ENCODE measurements around the gene UNC13D.

Gene UNC13D

DNA sequence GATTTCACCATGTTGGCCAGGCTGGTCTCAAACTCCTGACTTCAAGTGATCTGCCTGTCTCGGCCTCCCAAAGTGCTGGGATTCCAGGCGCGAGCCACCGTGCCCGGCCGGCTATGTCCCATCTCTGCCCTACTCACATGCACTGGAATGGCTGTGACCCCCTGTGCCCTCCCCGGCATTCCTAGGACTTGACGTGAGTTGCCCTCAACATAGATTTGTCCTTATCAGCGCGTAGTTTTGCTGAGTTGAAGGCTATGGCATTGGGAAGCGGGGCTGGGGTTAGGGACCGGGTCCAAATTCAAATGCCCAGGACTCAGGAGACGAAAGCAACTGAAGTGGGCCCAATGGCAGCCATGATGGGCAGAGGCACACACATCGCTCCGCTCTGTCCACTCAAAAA lies 5.8 kb downstream of the UNC13D start:
- no peak for DNase-seq (ENCODE audit: low read depth)
- H3K4me3 ChIP-seq (ENCODE audit: low read depth, low read length): no peak overlapping the region

DNA sequence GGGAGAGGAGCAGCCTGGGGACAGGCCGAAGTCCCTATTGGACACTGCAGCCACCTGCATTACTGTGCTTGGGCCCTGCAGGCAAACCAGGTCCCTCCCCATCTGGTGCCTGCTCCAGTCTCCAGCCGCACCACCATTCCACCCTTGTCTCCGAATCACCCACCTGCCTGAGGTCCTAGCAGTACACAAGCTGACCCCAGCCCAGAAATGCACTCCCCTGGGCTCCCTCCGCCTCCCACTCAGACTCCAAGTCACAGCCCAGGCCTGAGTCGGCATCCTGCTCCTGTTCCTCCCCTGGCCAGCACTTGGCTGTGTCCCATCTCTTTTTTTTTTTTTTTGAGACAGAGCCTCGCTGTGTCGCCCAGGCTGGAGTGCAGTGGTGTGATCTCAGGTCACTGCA lies 6.3 kb downstream of the UNC13D start:
- DNase-seq (ENCODE audit: low read depth): no peak
- H3K4me3 ChIP-seq (ENCODE audit: low read depth, low read length): no peak overlapping the region

GRCh38 chr17:75836605-75837004 lies 7.6 kb downstream of the UNC13D start:
- H3K4me3 ChIP-seq (ENCODE audit: low read depth, low read length): no peak overlapping the region
- DNase-seq (ENCODE audit: low read depth): no peak

DNA sequence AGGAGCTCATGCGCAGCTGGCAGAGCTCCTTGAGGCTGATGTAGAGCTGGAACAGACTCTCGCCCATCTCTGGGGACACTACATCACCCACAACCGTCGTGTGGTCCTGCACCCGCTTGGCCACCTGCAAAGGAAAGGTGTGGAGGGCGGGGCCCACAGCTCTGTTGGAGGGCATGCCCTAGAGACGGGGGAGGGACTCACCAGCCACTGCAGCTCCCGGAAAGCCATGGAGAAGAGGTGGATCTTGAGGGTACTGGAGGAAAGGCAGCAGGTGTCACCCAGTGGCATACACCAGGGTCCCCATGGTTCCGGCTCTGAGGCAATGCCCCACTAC lies 8.6 kb downstream of the UNC13D start:
- no peak overlapping the region for H3K4me3 ChIP-seq (ENCODE audit: low read depth, low read length)
- DNase-seq (ENCODE audit: low read depth): no peak

GRCh38 chr17:75834928-75835653 lies 9.1 kb downstream of the UNC13D start:
- H3K4me3 ChIP-seq (ENCODE audit: low read depth, low read length): no peak overlapping the region
- no peak for DNase-seq (ENCODE audit: low read depth)

DNA sequence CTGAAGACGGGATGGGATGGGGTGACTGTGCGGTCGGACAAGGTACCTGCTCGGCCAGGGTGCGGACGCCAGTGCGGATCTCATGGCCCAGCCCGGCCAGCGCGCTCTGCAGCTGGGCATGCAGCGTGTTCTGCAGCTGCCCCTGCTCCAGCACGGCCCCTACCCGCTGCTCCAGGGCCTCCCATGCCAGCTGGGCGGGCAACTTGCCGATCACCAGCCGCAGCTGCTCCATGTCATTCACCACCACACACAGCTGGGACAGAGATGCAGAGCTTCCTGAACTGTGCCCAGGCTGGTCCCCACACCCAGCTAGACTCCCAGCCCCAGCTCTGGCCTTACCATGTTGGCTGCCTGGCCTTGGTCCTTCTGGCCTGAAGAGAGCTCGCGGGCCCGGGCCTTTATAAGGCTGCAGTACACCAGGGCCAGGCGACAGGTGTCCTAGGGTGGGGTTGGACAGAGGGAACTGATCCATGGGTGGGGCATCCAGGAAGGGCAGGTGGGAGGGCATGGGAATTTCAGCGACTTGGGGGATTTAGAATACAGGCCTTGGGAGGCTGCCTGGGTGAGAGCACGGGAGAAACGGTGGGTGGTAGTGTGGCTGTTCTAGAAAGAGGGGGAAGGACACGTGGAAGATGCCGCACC lies 9.8 kb downstream of the UNC13D start:
- DNase-seq (ENCODE audit: low read depth): no peak
- no peak overlapping the region for H3K4me3 ChIP-seq (ENCODE audit: low read depth, low read length)

GRCh38 chr17:75832652-75833400 lies 11.4 kb downstream of the UNC13D start:
- H3K4me3 ChIP-seq (ENCODE audit: low read depth, low read length): no peak overlapping the region
- no peak for DNase-seq (ENCODE audit: low read depth)

DNA sequence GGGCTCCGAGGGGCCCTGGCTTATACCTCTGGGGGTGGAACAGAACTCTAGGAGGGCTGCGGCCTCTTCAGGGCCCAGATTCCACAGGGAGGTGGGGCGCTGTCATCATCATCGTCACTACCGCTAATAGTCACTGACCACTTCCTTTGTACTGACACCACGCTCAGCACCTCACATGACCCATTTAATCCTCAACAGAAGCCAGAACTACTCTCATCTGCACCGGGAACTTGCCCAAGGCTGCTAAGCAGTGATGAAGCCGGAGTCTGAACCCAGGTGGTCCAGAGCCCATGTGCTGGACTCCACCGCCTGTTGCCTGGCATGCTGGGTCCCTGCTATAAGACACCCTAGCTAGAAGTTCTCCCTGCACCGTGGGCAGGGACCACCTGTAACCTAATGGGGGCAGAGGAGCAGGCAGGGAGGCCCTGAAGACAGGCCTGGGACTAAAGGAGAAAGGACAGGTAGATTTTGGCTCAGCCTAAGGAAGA lies 12.0 kb downstream of the UNC13D start:
- no peak overlapping the region for H3K4me3 ChIP-seq (ENCODE audit: low read depth, low read length)
- DNase-seq (ENCODE audit: low read depth): no peak

- H3K4me3 ChIP-seq (ENCODE audit: low read depth, low read length): no peak overlapping the region
- DNase-seq (ENCODE audit: low read depth): no peak
These were observed 13.1 kb downstream of the UNC13D start for GRCh38 chr17:75831032-75831571.

DNA sequence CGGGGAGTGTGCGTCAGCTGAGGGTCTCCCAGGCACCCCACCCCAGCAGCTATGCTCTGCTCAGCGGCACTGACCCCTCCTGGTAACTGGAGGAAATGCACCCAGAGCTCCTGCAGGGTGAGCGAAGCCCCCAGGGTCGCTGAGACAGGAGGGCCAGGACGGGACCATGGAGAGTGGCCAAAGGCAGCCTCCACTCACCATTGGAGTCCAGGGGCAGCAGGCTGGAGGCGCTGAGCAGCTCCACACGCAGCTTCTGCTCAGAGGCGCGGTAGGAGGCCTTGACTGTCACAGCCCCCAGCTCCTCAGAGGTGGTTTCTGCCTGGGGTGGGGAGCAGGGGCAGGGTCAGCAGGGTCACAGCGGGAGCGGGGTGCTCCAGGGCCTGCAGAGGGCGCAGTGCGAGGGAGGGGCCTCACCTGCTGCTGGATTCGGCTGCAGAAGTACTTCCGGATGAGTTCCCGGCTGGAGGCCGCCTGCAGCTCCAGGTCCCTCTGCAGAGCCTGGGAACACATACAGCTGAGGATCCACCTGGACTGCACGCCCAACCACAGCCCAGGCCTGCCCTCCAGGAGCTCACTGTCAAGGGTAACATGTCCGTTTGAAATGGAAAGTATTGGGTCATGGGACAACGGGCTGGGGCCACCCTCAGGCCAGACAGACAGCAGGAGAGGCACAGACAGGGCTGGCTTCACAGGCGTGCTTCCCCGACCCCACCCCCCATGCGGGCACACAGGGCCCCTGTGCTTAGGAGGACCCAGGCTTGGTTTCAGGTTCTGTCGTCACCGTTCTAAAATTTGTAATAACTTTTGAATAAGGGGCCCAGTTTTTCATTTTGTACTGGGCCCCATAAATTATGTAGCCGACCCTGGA lies 13.8 kb downstream of the UNC13D start:
- no peak overlapping the region for H3K4me3 ChIP-seq (ENCODE audit: low read depth, low read length)
- no peak for DNase-seq (ENCODE audit: low read depth)

GRCh38 chr17:75829747-75830146 lies 14.5 kb downstream of the UNC13D start:
- H3K4me3 ChIP-seq (ENCODE audit: low read depth, low read length): no peak overlapping the region
- DNase-seq (ENCODE audit: low read depth): no peak

DNA sequence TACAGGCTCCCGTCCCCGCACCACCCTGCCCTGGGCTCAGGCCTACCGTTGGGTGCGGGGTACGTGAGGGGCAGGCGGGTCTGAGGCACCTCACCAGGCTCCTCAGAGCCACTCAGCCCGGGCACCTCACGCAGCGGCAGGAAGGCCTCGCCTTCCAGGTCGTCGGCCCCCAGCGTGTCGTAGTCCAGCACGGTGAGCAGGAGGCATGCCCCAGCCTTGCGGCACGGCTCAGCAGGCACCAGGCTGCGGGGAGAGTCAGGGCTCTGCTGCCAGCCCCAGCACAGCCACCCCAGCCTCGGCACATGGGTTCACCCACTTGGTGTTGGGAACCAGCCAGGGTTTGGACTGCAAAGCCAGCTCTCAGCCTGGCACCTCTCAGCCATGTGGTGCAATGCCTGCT lies 15.5 kb downstream of the UNC13D start:
- no peak overlapping the region for H3K4me3 ChIP-seq (ENCODE audit: low read depth, low read length)
- no peak for DNase-seq (ENCODE audit: low read depth)

DNA sequence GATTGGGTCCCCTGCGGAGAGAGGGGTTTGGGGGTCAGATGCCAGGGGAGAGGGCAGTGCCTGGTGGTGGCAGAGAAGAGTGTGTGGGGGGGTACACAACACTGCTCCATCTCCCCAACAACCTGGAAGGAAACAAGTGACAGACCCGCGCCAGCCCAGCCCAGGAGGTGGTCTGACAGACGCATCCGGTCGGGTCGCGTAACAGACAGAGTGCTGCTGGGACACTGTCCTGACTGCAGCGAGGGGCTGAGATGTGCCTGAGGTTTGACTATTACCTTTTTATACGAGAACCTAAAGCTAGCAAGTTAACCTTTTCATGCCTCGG lies 16.2 kb downstream of the UNC13D start:
- no peak overlapping the region for H3K4me3 ChIP-seq (ENCODE audit: low read depth, low read length)
- no peak for DNase-seq (ENCODE audit: low read depth)

- DNase-seq (ENCODE audit: low read depth): no peak
- H3K4me3 ChIP-seq (ENCODE audit: low read depth, low read length): peak overlapping the region; percentile 17
These were observed 16.7 kb downstream of the UNC13D start for GRCh38 chr17:75827308-75828075.

DNA sequence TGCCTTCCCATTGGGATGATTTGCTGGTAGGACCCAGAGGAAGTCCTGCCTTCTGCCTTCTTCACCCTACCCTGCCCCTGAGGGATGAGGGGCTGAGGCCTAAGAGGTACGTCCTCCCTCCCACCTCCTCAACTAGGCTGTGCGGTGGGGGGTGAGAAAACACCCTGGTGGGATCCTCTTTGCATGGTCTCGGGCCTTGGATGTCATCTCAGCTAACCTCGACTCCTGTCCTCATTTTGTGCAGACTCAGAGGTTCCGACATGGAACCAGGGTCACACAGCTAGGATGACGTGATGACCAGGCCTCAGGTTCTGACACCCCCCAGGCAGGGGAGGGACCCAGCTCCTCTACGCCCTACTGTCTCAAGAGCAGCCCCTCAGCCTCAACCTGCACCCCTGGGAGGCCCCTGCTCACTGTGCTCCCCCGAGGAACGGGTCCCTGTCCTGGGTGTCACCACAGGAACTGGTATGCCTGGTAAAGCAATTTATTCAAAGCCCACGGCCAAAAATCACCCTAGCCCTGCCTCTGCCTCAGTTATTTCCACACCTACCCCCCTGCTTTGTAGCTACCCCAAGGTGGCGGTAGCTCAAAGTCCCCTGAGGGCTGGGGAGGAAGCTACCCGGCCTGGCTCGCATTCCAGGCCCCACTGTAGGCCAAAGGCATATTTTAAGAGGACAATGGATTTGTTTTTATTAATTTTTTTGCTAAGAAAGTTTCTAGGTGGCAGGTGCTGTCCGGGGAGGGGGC lies 17.5 kb downstream of the UNC13D start:
- no peak for DNase-seq (ENCODE audit: low read depth)

DNA sequence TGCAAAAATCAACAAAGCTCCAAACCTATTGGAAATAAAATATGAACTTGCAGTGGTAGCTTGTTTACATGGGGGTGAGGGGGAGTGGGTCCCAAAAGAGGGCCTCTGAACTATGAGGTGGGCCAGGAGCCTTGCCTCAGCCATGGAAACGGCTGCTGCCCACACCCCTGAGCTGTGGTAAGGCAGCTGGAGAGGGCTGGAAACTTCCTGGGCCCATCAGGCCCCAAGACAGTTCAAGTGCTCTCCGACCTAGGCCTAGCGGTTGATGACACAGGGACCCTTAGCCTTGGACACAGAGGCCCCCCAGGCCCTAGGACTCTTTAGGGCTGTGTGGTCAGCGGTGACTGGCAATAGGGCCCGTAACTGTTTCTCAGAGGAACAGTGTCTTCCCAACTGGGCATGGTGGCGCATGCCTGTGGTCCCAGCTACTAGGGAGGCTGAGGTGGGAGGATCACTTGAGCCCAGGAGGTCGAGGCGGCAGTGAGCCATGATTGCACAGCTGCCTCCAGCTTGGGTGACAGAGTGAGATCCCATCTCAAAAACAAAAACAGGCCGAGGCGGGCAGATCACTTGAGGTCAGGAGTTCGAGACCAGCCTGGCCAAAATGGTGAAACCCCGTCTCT lies 18.3 kb downstream of the UNC13D start:
- no peak for DNase-seq (ENCODE audit: low read depth)
- H3K4me3 ChIP-seq (ENCODE audit: low read depth, low read length): no peak overlapping the region

More for the DNA sequence above, 17.5 kb downstream of the UNC13D start:
- no peak overlapping the region for H3K4me3 ChIP-seq (ENCODE audit: low read depth, low read length)

GRCh38 chr17:75825149-75825552 lies 19.1 kb downstream of the UNC13D start:
- DNase-seq (ENCODE audit: low read depth): no peak
- H3K4me3 ChIP-seq (ENCODE audit: low read depth, low read length): no peak overlapping the region

DNA sequence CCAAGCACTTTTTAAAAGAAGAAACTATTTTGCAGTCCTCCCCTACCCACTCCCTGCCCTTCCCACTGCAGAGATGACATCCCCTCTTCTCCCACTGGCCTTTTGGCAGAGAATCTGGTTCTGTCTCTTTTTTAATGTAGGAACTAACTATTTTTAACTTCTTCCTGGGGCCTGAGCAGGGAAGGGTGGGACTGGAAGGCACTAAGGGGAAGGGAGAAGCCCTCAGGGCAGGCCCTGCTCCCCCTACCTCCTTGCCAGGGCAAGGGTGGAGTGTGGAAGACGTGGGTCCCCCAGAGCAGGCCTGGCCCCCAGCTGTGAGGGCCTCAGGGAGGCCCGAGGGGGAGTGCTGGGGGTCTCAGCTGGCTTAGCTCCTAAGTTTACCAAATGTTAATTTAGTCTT lies 19.5 kb downstream of the UNC13D start:
- H3K4me3 ChIP-seq (ENCODE audit: low read depth, low read length): no peak overlapping the region
- DNase-seq (ENCODE audit: low read depth): no peak

Data from skeletal muscle cell (primary cell).